ENCODE measurements around the gene CRACDL.
"Not testable (repeated sequence)": the region's sequence is repeated elsewhere in the genome, so short reads cannot be mapped to it uniquely, and the experiment has no call there.

The CRACDL gene

DNA sequence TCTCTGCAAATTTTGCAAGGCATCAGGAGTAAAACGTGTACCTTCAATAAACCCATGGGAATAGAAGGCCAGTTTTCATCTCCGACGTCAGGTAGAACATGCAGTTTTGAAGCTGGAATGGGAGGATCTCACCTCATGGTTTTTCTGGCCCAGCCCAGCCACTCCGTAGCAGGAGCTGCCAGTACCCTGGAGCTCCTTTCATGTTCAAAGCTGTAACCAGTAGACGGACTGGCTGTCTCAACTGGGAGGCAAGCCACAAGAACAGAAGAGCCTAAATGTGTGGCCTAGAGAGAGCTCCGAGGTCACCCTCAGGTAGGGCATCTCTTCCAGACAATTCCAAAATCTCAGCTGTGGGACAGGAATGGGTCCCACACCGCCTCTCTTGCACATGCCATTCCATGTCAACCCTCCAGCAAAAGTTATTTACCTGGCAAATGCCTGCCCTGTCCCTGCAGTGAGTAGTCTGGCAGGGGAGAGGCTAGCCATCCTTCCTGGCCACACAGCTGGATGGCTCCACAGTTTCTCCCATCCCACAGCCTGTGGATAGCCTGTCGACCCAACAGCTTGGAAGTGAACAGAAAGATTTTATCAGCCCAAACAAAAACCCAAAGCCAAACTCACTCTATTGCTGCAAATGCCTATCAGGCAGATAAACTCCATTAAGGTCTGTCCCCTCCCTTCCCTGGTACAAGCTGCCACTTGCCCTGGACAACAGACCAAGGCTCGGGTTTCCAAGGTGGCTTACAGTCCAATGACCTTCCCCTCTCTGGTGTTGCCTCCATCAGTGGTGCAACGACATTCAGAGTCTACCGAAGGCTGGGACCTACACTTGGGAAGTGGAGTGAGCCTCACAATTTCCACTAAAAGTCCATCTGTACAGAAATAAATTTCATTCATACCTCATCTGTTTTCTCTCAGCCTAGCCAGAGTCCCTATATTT is 27.8 kb downstream of the CRACDL start:
- DNase-seq (ENCODE audit: low spot score), result no peak

DNA sequence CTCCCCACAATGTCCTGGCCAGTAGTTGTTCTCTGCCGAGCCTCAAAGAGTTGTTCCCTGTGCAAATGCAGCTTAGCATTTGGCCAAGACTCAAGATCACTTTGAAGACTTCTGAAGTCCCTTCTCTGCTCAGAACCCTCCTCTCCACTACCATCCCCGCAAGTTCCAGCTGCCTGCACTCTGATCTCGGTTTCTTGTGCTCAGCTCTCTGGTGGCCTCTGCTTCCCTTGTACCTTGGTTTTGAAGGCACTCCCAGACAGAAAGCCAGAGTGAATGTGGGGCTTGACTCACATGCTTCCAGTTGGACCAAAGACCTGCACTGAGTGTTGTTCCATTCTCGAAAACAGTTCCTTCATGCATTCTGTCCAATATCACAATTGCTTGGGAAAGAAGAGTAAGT is 28.6 kb downstream of the CRACDL start:
- no peak for DNase-seq (ENCODE audit: low spot score)

DNA sequence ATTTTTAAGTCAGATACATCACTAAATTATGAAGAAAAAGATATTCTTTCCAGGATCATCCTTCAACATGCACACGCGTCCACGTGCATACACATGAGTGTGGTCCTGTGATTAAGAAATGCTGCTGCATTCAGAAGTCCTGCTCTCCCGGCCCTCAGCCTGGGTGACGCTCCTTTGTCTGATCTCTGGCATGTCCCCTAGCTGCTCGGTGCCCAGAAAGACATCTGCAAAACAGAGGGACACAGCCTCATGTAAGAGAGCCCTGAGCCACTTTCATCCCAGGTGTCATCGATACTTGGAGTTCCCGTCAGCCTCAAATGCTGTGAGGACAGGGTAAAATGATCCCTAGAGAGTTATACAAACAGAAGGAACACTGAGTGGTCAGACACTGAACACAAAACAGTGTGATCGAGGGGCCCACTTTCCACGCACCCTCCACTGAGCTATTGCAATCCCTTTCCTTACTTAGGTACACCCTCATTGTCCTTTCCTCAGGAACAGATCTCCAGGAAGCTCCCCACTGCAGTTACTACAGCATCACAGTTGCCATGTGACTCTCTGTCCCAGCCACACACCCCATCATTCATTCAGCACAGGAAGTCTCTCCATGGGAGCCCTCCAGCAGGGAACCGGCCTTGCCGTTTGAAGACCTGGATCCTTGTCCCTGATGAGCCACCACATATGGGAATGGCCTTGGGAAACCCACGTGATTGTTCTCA is 32.1 kb downstream of the CRACDL start:
- DNase-seq (ENCODE audit: low spot score), result no peak

DNA sequence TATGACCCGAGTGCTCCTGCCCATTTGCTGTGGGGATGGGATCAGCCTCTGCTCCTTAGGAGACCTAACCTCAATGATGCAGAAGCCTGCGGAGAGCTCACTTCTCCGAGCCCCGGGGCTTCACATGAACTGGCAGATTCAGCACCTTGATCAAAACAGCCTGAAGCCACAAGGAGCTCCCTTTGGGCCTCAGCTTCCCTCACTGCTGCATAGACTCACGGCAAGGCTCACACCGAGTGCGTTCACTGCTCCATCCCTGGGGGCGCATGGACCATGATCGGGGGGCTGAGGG is 33.0 kb downstream of the CRACDL start:
- no peak for DNase-seq (ENCODE audit: low spot score)

DNA sequence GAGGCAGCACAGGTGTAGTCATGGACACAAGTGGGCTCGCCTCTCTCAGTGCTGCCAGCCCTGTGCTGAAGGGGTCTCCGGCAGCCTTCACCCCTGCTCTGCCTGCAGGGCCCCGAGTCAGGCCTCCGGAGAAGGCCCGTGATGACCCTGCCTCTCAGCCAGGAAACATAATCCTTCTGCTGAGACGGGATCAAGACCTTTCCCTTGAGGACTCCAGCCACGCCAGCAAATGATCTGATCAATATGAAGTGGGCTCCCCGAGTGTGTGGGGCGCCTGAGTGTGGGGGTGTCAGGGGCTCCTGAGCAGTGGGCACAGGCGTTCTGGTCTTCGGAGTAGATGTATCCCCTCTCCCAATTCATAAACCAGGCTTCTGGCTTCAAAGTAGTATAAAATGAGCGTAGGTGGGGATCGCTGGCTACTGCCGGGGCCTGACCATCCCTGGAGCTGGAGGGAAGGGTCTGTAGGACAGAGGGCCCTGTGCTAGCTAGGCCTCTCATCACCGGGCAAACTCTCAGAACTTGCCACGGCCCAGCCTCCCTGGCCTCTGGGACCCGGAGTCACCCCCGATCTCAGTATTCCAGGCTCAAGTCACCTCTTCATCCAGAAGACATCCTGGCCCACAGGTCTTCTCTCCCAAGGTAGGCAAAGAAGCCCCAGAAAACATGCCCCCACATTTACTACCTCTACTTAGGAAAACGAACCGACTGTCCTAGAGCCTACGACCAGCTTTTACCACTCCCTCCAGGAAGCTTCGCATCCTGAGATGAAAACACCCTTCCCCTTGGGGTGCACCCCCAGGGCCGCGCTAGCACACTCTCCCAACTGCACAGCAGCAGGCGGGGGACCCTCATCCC is 33.6 kb downstream of the CRACDL start:
- no peak for DNase-seq (ENCODE audit: low spot score)

DNA sequence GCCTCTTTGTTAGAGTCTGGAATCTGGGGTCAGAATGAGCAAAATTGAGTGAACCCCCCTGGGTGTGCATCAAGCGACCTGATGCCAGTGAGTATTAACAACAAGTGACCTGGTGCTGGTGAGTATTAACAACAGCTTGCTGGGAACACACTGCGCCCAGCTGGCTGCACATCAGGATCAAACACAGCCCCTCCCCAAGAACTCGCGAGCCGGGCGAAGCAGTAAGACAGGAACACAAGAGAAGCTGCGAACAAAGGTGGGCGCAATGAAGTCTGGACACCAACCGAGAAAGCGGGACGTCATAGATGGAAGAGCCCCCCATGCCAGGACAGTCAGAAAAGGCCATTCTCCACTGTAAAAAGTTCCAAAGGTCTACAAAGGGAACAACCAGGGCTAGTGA is 34.3 kb downstream of the CRACDL start:
- no peak for DNase-seq (ENCODE audit: low spot score)

DNA sequence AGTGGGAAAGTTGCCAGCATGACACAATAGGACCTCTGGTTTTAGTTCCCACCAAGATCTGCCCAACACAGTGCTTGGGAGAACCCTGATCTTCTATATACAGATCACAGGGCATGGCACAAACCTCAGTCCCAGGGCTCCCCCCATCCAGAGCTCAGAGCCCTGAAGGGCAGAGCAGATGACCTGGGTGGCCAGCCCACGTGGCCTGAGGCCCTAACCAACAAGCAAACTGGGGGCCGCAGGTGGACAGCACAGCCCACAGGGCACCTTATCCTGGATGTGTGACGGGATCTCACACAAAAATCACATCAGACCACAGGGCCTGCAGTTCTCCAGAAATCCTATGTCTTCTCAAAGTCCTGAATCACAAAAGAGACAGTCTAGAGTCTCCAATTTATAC is 34.7 kb downstream of the CRACDL start:
- no peak for DNase-seq (ENCODE audit: low spot score)

DNA sequence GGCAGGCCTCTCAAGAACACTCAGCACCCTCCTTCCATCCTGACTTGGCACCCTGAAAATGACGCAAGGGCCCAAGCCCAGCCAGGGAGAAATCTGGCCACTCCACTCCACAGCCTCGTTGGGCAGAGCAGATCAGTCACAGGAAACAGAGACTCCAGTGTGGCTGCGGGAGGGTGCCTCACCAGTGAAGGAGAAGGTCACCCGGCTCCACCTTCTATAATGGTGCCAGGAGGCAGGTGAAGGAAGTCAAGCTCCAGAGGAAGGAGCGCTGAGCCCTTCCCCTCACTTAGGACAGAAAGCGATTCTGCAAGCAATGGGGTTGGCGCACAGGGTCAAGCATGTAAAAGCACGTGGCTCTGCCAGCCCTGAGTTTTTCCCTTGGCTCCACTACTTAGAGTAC is 35.3 kb downstream of the CRACDL start:
- DNase-seq (ENCODE audit: low spot score), result no peak

DNA sequence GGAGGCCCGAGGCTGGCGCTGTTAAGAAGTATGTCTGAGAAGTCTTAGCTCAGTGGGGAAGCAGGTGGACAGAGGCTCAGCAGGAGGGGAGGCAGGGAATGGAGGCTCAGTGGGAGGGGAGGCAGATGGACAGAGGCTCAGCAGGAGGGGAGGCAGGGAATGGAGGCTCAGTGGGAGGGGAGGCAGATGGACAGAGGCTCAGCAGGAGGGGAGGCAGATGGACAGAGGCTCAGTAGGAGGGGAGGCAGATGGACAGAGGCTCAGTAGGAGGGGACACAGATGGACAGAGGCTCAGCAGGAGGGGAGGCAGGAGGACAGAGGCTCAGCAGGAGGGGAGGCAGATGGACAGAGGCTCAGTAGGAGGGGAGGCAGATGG is 36.3 kb downstream of the CRACDL start:
- not testable (repeated sequence) for DNase-seq (ENCODE audit: low spot score)

DNA sequence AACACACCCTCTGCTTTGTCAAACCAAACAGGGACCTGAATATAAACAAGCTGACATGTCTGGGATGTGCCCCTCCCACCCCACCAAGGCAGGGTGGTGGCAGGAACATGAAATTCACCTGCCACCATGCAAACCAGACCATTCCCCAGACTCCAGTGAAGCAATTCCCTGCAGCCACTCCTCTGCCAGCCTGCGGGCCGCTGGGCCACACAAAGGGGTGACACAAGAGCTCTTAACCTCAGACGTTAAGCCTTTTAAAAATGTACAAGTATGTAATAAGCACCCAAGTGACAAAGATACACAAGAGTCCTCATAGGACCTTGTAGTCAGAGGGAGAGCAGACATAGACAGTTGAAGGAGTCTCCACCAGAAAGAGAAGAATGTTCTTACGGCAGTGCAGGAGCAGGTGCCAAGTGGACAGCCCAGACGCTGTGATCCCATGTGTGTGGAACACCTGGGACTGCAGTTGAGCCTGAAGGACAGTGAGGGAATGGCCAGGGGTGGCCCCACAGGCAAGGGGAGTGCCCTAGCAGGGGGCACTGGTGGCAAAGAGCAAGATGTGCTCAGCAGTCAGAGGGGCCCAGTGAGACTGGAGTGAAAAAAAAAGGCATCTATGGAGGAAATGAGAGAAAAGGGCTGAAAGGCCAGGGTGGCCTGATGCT is 36.9 kb downstream of the CRACDL start:
- no peak for DNase-seq (ENCODE audit: low spot score)

DNA sequence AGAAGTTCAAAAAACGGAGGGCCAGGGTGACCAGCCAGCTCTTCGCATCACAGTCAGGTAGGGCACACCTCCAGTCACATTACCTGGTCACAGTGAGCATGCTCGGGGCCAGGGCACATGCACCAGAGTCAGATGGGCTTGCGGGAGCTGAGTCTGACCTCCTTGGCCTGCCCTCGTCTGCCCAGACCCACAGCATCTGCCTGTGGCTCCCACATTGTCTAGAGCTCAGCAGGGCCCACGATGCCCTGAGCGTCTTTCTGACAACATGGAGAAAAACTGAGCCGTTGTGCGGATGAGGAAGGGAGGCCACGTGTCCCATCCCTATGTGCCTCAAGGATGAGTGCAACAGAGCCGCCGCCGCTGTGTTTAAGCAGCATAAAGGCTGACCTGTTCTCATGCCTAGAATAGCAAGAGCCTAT is 37.6 kb downstream of the CRACDL start:
- no peak for DNase-seq (ENCODE audit: low spot score)

DNA sequence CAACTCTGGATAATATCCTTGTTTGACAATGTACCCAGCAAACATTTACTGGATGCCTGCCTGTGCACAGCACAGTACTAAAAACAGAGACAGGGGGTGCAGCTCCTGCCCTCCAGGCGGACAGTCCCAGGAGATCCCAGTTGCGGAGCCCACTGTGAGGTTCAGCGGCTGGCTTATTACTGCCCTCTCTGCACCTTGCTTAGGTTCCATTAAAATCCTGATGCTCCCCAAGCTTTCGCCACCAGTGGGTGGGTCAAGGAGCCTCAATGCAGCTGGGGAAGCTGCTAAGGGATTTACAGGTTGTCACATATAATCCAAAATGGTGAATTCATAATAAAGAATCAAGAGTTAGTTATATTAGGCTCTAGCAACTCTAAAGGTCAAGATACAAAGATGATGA is 38.3 kb downstream of the CRACDL start:
- no peak for DNase-seq (ENCODE audit: low spot score)

DNA sequence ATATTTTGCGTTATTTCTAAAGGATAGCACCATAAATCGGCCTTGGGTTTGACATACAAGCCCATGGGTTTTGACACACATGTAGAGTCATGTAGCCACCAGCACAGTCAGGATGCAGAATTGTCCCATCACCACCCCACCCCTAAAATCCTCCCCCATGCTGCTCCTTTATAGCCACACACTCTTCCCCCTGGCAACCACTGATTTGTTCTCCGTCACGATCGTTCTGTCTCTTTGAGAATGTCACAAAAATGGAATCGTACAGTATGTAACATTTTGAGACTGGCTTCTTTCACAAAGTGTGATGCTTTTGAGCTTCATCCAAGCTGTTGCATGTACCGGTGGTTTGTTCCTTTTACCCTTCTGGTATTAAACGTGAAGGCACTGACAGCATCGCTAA is 39.1 kb downstream of the CRACDL start:
- no peak for DNase-seq (ENCODE audit: low spot score)

DNA sequence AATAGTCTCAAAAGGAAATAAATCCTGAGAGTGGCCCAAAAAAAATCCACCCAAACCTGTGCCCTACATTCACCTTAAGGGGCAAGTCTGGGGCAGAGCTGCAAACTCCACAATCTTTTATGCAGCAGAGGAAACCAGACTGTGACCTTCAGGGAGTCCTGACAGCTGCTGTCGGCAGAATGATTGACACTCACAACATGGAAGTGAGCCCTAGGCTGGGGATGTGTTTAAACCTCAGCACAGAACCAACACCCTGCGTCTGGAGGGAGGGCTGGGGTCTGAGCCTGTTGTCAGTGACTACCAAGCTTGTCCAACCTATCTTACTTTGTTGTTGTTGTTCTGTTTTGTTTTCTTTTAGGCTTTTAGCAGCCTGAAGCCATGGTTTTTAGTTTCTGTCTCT is 39.6 kb downstream of the CRACDL start:
- no peak for DNase-seq (ENCODE audit: low spot score)

DNA sequence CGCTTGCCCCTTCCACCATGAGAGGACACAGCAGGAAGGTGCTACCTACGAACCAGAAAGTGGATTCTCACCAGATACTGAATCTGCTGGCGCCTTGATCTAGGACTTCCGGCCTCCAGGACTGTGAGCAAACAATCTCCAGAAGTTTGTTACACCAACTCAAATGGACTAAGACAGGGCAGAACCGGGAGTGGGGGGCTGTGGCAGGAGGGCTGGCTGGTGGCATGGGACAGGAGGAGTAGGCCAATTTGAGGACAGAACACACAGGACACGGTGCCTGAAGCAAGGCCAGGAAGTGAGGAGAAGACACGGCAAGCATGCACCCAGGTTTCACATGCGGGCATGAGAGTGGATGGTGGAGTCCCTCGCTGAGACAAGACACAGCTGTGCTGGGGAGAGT is 40.1 kb downstream of the CRACDL start:
- no peak for DNase-seq (ENCODE audit: low spot score)

DNA sequence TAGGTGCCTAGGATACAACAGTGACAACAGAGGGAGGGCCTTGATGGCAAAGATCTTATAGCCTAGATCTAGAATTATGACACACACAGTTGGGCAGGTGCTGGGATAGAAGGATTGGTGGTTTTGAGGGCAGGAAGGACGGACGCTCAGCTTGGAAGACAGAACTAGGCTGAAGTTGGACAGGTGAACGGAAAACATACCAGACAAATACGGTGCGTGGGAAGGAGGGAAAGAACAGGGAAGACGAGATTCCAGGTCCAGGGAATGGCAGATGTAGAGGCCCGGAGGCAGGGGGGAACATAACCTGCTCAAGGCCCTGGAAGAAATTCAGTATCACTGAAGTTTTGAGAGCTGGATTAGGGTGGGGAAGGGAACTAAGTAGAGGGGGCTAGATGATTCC is 40.8 kb downstream of the CRACDL start:
- DNase-seq (ENCODE audit: low spot score), result no peak

DNA sequence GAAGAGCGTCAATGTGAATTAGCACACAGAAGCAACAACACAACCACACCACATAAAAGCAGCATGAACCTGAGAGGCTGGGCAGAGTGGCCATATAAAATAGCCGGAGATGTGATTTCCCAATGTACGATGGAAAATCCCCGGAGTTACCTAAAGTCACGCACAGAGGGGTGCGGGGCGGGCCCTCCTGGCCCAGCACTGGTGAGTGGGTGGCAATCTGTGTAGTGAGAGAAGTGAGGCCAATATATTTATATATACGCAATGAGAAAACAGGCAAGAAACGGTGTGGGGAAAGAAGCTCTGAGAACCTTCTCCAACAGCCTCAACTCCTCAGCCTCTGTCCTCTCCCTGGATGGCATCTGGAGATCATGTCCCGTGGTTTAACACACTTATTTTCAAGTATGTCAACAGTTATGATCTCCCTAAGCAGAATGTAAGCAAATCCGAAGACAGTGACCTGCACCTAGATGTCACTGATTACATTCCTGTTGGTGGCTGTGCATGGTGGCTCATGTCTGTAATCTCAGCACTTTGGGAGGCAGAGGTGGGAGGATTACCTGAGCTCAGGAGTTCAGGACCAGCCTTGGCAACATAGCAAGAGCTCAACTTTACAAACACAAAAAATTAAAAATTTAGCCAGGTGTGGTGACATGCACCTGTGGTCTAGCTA is 41.6 kb downstream of the CRACDL start:
- no peak for DNase-seq (ENCODE audit: low spot score)

DNA sequence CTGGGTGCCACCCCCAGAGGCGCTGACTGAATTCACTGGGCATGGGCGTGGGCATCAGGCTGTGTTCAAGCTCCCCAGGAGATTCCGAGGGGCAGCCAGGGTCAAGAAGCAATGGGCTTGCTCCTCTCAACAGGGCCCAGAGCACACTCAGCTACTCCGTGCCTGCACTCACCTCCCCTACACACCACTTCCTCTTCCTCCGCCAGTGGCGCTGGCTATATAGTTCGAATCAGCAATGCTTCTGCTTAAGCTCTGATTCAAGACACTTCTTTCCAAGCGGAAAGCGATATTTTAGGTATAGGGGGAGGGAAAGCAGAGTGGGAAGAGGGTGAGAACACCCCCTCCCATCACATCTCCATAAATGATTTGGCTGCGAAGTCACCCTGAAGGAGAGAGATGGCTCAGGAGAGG is 42.1 kb downstream of the CRACDL start:
- no peak for DNase-seq (ENCODE audit: low spot score)

DNA sequence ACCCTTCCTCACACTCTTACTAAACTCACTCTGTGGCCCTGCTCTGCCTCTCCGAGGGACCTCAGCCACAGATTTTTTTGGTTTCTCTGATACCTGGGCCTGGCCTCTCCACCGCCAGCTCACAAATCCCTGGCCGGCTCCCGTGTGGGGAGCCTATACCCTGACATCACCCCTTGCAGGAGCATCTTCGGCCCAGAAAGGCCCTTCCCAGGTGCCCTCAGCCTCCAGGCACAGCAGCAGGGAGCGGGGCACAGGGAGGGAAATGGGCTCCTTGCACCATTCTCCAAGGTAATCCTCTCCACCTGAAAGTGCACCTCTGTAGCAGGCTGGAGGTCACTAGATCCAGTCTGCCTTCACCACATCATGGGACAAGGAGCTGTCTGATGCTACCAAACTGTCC is 43.2 kb downstream of the CRACDL start:
- DNase-seq (ENCODE audit: low spot score), result no peak

DNA sequence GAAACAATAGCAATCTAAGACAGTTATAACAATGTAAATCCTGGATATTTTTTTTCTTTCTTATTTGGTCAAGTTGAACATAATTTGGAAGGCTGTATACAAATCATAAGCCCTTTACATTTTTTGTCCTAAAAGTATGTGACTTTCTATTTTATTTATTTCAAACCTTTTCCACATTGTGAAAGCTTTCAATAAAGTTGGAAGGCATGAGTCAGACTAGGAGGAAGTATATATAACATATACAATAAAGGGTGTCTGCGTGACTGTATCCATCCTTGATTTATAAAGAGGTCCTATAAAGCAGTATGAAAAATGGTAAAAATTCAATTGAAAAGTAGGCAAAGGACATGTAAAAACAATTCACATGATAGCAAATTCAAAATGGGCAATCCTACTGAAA is 44.4 kb downstream of the CRACDL start:
- no peak for DNase-seq (ENCODE audit: low spot score)

DNA sequence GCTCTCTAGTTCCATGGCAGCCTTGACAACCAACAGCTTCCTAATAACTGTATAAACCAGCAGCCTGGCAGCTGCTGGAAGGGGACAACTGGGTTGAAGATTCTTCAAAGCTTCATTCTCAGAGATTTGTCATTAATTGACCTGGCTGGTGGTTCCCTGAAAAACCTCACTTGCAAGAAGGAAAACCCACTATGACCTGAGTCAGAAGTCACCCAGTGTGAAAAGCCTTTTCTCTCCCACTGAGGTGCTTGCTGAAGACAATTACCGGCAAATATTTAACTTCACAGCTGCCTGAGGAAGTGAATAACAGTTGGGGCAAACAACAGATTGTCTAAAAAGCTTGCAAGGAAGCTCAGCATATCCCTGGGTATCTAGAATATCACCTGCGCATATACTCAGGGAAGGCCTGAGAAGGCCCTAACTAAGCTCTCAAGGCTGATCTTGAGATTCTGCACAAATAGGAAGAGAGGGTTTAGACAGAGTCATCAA is 49.9 kb downstream of the CRACDL start:
- no peak for DNase-seq (ENCODE audit: low spot score)

DNA sequence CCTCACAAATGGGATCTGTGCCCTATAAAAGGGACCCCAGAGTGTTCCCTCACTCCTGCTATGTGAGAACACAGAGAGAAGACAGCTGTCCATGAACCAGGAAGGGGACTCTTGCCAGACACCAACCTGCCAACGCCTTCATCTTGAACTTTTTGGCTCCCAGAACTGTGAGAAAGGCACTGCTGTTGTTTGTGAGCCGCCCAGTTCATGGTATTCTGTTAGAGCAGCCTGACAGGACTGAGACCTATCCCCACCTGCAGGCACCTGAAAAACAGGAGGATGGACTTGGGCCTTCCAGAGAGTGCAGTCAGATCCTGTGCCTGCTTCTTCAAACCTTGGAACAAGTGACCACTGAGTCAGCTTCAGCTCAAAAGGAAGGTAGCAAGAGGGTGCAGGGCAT is 51.4 kb downstream of the CRACDL start:
- DNase-seq (ENCODE audit: low spot score), result no peak
